A172 (cell line): Measurements from ENCODE around the gene RHBDL1. TPM values are rescaled to one million over a fixed set of nuclear protein-coding genes. Genes with fewer than 3 reads are reported as not detected.
"Not testable (repeated sequence)": the region's sequence is repeated elsewhere in the genome, so short reads cannot be mapped to it uniquely, and the experiment has no call there.

Experiments used
- DNase-seq: peaks from one replicate; pipeline ENCODE4 v3.0.0-alpha.2; 2015; ENCODE audit warnings: low spot score
- total RNA-seq: library from RNA; depleted of rRNA; stranded (reverse); fragments of >200 nt; shearing (Covaris generic); gene quantifications from 2 replicates; pipeline ENCODE4 v1.2.3, GENCODE V29; 2014

The RHBDL1 gene
- total RNA-seq, 1 experiment from 2014 or later: 2.2 TPM

DNA sequence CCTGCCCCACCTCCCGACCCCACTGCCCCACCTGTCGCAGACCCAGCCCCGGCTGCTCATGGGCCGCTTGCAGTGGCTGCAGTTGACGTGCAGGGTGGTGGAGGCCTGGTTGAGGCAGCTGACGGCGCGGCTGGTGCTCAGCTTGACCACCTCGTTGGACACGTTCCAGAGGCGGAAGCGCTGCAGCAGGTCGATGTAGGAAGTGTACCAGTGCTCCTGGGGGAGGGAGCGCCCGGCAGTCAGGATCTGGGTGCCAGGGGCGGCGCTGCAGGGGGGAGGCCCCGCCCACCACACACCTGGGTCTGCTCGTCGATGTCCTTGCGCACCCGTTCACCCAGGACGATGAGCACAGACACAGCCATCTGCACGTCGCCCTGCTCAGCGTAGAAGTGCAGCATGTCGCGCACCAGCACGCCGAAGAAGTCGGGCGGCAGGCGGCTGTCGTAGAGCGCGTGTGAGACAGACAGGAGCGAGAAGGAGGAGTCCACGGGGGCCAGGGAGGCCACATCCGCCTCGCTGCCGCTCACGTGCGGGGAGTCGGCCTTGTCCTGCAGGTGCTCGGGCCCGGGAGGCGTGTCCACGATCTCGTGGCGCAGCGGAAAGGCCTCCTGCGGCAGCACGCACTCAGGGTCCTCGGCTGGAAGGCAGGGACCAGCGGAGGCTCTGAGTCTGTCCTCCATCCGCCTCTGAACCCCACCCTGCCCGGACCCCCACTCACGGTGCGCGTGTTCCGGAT, 9.7 kb downstream of the RHBDL1 start:
- no peak for DNase-seq

GRCh38 chr16:685967-686366, 10.5 kb downstream of the RHBDL1 start:
- DNase-seq: peak; percentile 73

- no peak for DNase-seq
Observed at GRCh38 chr16:686459-687260, 11.2 kb downstream of the RHBDL1 start.

- DNase-seq: no peak
Observed at GRCh38 chr16:687499-687898, 12.0 kb downstream of the RHBDL1 start.

GRCh38 chr16:689175-689897, 13.9 kb downstream of the RHBDL1 start:
- no peak for DNase-seq

DNA sequence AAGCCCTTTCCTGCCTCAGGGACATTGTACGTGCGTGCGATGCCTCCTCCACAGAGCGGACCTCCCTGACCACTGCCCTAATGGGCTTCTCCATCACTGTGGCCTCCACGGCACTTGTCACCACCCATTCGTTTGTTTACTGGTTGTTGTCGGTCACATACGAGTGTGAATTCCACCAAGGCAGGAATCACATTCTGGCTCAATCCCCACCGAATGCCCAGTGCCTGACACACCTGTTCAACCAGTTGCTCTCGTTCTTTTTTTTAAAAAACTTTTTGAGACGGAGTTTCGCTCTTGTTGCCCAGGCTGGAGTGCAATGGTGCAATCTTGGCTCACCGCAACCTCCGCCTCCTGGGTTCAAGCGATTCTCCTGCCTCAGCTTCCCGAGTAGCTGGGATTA, 15.8 kb downstream of the RHBDL1 start:
- DNase-seq: not testable (repeated sequence)

DNA sequence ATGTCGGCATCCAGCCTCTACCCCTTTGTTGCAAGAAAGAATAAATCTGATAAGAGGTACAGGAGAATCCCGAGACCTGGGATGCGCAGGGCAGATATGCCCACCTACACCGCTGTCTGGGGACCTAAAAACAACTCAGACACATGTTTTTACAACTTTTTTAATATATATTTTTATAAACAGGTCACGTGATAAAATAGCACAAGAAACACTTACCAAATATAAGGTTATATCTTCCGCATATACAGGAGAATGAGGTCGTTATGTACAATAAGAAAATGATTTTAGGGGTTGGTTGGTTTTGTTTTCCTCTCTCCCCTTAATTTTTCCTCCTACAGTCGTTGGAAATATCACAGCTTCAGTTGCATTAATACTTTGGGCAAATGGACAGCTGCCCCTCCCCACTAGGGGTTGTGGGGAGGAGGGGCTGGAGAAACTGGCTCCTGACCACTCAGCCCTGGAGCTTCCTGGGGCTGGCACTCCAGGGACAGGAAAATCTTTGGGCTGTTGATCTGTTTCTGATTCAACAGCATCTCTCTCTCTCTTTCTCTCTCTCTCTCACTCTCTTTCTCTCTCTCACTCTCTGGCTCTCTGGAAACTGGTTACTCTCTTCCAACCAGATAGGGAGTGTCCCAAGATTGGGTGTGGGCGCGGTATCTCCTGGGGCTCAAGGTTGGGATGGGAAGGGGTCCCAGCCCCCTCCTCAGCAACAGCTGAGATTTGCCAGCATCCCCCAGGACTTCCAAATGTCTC, 17.1 kb downstream of the RHBDL1 start:
- DNase-seq: no peak

DNA sequence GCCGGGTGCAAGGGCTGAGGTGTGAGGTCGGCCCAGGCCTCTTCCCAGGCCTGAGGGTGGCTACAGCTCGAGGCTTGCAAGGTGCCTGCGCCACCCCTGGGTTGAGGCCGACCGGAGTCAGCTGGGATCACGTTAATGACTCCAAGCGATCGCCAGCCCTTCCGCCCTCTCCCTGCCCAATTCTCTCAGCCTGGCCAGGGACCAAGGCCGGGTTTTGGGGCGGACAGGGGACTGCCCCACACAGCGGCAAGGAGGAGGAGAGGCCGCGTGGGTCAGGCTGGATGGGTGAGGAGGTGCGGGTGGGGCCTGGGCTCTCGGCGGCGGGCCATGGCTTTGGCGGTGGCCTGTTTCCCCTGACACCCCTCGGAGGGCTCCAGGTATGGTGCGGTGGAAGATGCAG, 17.9 kb downstream of the RHBDL1 start:
- DNase-seq: no peak

DNA sequence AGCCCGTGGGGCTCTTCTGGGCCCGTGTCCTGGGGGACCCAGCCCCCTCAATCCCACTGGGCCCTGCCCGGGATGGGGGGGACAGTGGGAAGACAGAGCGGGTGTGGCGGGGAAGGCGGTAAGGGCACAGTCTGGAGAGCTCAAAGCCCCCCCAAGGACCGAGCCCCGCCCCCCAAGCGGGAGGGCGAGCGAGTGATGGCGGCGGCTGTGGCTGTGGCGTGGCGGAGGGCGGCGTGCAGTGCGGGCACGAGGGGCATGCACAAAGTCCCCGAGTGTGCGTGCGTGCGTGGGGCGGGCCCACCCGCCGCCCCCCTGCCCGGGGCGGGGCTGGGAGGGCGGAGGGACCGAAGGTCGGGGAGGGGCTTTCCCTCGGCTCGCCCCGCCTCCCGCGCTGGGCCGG, 18.3 kb downstream of the RHBDL1 start:
- DNase-seq: no peak

DNA sequence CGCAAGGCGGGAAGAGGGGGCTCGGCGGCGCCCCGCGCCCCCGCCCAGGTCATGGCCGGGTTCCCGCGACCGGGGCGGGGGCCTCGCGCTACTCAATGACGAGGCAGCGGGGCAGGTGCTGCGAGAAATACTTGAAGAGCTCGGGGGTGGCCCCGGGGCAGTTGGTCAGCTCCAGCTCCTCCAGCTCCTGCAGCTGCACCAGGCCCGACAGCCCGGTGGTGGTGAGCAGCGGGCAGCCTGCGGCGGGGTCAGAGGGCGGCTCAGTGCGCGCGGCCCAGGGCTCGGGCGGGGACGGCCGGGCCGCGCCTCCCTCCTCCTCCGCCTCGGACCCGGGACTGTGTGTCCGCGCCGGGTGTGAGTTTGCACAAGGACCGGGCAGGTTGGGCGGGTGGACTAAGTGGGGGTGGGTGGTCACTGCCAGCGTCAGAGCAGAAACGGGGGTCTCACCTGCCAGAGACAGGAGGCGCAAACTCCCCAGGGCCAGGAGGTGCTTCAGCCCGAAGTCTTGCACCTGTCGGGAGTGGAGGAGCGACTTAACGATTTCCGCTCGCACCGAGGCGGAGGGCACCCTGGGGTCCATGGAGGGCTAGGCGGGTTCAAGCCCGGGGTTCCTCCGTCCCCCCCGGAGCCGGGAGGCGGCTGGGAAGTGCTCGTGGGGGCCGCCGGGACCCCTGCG, 18.9 kb downstream of the RHBDL1 start:
- DNase-seq: no peak

DNA sequence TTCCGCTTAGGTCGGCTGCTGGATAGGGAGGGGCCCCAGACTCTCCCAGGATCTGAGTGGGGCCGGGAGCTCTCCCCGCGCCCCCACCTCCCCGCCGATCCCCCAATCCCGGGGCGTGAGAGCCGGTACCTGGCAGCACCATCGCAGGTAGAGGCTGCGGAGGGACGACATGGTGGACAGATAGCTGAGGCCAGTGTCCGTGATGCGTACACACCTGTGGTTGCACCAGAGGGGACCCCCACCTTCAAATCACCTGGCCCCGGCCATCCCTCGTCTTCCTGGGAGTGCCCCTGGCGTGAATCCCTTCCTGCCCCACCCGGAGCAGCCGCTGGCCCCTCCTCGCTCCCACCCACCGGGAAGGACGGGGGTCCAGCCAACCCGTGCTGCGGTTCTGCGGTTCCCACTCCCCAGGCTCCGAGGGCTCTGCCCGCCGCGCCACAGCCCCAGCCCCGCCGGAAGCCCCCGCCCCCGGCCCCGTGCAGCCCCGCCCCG, 19.4 kb downstream of the RHBDL1 start:
- no peak for DNase-seq

GRCh38 chr16:695355-696089, 20.1 kb downstream of the RHBDL1 start:
- DNase-seq: no peak

GRCh38 chr16:698911-699671, 23.6 kb downstream of the RHBDL1 start:
- no peak for DNase-seq

DNA sequence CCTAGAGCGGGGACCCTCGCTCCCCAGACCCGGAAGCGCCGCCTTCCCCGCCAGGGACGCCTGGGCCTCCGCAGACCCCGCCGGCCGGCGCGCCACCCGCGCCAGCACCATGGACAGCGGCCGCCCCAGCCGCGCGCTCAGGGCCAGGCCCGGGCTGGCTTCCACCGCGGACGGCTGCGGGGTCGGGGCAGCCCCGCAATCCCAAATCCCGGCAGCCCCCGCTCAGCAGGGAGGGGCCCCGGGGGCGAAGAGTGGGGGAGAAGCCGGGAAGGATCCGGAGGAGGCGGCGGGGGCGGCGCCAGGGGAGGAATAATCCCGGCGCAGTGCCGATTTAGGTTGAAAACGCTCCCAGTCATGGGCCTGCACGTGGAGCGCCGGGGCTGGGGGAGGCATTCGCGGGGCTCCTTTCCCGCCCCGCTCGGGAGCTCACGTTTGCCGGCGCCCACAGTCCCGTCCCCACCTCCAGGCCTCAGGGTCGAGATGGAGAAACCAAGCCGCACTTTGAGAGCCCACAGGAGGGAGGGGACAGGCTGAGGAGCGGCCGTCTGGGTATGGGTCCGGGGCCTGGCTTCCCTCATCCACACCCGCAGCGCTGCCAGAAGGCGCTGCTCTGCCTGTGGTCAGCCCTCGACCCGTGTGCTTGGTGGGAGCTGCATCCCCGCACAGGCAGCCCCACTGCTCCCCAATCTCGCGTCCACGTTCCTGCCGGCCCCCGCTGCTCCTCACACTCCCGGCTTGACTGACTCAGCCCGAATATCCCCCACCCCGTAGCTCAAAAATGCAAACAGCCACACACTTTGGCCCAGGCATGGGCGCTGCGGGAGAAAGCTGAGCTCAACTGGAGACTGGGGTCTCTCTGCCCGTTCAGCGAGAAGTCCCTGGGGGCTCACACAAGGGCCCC, 25.5 kb downstream of the RHBDL1 start:
- no peak for DNase-seq

DNA sequence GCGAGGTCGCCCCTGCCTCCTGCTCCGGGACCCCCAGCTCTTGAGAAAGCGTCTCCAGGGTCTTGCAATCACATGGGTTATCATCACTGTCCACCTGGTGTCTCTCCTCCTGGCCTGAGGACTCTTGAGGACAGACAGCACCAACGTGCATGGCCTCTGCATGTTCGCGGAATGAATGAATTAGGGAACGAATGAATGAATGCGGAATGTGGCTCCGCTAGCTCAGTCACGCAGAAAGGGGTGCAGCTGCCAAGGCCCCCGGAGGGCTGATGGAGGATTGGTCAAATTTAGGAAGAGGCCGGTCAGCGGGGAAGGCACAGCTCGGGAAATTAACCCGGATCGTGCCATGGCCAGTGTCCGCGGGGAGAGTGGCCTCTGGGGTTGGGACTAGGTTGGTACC, 26.9 kb downstream of the RHBDL1 start:
- no peak for DNase-seq

GRCh38 chr16:703406-703805, 27.9 kb downstream of the RHBDL1 start:
- no peak for DNase-seq

DNA sequence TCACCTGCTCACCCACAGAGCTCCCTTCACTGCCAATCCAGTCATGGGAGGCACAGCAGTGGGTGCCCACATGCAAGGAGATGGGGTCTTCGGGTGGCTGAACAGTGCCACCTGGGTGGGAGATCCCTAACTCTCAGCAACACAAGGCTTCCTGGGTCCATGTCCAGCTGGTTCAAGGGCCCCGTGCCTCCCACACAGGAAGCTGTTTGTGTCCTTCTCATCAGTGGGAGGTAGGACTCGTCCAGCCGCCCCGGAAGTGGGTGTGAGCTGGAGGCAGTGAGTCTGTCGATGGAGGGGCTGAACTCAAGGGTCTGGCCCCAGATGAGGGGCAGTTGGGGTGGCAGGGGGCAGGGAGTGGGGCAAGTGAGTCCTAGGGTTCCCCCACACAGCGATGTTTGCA, 28.6 kb downstream of the RHBDL1 start:
- no peak for DNase-seq

DNA sequence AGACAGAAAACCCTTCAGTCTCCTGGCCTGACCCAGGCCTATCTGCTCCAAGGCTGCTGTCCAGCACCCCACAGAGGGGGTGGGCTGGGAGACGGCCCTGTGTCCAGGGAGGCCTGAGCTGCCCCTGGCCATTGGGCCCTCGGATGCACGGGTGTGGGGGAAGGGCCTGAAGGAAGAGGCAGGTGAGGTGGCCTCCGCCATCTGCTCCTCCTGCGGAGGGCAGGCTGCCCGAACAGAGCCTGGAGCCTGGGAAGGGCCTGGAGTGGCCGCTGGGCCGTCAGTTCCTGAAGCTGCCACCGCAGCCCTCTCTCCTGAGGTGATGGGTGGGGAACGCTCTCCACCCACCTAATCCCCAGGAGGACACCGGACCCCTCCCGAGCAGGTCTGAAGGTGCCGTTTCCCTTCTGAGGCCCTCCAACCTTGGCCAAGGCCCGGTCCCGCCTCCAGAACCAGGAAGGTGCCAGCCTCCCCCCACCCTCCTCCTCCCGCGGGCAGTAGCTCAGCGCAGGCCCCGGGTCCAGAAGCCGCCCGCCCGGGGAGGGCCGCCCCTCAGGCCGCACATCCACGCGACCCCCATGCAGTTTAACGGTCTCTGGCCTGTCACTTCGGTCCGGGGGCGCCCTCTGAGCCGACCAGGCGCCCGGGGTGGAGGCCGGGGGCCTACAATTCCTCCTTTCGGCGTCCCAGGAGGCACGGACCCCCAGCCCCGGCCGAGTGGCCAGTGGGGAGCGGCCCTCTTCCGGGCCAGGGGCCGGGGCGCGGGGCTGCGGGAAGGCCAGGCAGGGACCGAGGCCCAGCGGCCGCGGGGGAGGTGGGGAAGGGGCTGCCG, 29.3 kb downstream of the RHBDL1 start:
- no peak for DNase-seq
